COLO829 (cell line): ENCODE measurements around the gene HAPLN3.

Experiments used
- DNase-seq: peaks from one replicate; pipeline ENCODE4 v3.0.0; 2012; ENCODE audit warnings: low spot score

HAPLN3 gene

GRCh38 chr15:88894348-88894818 is 961 bp downstream of the HAPLN3 start:
- no peak for DNase-seq

DNA sequence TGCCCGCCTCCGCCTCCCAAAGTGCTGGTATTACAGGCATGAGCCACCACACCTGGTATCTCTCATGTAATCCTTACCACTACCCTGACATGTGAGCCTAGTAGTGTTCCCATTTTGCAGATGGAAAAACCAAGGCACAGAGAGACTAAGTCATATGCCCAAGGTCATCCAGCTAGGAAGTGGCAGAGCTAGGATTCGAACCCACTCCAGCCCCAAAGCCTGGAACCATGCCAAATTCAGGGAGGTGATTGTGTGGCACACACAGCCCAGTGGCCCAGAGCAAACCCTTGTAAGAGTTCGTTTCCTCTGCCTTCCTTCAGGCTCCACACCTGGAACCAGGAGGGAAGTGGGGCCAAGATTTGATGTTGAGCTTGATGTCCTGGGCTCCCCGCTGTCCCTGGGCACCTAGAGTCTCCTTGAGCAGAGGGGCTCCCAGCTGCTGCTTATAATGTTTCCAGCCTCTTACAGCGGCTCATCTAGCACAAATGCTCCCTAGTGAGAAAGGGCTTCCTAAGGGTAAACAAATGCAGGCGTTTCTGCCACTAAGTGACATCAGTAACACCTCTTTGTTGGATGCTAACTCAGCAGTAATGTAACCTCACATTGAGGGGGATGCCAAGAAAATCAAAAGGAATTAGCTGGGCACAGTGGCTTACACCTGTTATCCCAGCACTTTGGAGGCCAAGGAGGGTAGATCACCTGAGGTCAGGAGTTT is 3.6 kb downstream of the HAPLN3 start:
- no peak for DNase-seq

DNA sequence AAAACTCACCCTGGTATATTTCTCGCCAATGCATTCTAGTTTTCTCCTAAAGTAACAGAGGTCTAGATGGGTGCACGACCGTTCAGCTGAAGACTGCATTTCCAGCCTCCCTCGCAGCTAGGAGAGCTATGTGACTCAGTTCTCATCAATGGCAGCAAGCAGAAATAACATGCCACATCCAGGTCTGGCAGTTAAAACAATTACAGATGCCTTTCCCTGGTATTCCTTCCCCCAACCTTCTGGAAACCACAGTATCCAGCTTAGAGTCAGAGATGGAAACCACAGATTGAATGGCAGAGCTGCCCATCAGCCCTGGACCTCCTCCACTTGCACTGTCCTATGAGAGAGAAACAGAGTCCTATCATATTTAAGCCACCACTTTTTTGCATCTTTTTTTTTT is 4.8 kb downstream of the HAPLN3 start:
- no peak for DNase-seq

DNA sequence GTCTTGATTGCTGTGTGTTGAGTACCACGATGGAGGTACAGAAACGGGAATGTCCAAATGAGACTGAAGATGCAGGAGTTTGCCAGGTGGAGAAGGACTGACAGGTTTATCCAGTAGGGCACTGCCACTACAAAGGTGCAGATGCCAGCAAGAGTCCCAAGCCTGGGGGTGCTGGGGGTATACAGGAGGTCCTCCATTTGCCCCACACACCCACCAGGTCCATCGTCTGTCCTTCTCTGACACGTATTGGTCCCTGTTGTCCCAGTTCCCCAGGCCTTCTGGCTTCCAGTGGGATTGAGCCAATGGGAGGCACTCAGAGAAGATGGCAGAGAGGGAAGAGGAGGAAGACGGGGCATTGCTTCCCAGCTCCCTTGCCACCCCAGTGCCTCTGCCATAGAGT is 6.6 kb downstream of the HAPLN3 start:
- DNase-seq, result no peak

DNA sequence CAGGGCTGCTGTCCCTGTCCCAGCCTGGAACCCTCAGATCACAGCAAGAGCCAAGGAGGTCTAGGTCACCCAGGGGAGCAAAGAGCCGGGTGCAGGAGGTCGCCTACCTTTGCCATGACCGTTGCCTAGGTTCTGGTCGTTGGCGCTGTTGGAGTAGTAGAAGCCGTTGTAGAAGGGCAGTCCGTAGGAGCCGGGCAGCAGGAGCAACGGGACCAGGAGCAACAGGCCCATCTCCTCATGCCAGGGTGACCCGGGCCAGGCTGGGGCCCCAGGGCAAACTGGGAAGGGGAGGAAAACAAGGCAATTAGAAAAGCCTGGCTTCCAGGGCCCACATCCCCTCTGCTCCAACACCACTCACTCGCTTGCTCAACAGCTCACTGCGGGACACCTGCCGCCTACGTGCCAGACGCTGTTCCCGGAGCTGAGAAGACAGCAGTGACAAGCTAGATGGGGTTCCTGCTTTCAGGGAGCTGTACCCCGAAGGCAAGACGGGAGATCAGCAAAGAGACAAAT is 8.2 kb downstream of the HAPLN3 start:
- DNase-seq, result no peak

- DNase-seq, result no peak
Measured at GRCh38 chr15:88882785-88883184, 12.6 kb downstream of the HAPLN3 start.

DNA sequence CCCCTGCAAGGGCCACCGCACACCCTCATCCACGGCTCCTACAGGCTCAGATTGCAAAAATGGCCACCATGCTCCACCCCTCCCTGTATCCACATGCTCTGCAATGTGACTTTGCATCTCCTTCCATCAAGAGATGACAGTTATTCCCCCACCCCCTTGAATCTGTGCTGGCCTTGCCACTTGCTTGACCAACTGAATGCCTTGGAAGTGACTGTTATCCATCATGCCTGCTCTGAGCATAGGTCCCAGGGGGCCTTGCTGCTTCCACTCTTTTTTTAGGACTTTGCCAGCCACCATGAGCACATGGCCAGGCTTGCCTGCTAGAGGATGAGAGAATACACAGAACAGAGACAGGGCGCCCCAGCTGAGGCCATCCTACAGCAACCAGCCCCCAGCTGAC is 13.6 kb downstream of the HAPLN3 start:
- DNase-seq, result no peak

GRCh38 chr15:88880944-88881740 is 14.2 kb downstream of the HAPLN3 start:
- no peak for DNase-seq

DNA sequence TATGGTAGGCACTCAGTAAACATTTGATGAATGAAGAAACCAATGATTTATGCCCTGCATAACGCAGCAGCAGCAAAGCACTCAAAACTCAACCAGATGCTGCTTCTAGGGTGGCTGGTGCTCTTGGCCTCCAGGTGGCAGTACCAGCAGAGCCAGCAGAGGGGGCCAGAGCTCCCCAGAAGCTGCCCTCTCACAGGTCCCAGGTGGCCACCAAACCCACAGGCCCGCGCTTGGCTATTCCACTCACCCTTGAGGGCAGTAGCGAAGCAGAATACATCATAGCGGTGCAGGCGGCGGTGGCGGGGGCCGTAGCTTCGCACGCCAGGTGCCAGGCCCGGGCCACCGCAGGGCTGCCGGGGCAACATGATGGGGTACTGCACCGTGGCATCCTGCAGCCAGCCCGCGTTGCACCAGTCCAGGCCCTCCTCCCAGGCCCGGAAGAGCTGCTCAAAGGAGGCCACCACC is 16.6 kb downstream of the HAPLN3 start:
- peak; percentile 65 for DNase-seq

DNA sequence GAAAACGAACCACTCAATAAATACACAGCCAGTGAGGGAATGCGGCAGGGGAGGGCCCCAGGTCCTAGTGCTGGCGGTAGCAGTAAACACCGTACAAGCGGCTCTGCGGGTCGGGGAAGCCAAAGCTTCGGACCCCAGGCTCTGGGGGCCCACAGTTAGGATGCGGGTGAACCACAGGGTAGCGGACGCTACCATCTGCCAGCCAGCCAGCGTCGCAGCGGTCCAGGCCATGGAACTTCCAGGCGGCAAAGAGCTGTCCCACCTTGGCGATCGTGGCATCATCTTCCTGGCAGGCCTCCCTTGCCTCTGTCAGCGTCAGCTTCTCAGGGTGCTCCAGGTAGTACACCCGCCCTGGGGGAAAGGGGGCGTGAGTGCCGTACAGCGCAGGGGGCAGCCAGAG is 17.4 kb downstream of the HAPLN3 start:
- DNase-seq, result no peak

- DNase-seq, result no peak
Measured at GRCh38 chr15:88877415-88877814, 17.9 kb downstream of the HAPLN3 start.

DNA sequence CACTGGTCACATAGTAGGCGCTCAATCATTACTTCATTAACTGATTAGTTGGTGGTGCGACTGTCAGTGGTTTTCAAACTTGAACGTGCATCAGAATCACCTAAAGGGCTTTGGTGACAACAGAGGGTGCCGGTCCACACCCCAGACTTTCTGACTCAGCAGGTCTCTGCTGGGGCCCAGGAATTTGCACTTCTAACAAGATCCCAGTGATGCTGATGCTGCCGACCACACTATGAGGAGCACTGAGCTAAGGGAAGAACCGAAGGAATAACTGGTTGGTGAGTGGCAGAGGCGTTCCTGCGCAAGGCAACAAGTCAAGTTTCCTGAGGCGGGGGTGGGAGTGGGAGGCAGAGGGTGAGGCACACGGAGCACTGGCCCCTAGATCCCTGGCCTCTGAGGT is 18.8 kb downstream of the HAPLN3 start:
- no peak for DNase-seq

DNA sequence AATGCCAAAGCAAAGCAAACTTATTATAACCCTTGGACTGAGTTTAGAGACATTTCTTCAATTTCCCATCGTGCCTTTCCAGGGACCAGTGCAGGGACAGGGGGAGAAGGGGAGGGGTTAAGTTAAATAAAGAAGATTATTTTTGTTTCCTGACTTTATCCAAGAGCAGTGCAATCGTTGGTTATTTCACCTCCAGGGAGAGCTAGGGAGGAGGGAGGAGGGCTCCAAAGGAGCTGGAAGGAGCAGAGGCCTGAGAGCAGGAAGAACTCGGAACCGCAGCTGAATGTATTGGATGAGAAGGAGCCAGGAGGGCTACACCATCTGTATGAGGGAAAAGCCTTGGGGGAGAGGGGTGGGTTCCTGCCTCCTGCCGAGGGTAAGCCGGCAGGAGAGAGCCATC is 20.7 kb downstream of the HAPLN3 start:
- DNase-seq, result no peak

- DNase-seq, result no peak
Measured at GRCh38 chr15:88874275-88874674, 21.1 kb downstream of the HAPLN3 start.

DNA sequence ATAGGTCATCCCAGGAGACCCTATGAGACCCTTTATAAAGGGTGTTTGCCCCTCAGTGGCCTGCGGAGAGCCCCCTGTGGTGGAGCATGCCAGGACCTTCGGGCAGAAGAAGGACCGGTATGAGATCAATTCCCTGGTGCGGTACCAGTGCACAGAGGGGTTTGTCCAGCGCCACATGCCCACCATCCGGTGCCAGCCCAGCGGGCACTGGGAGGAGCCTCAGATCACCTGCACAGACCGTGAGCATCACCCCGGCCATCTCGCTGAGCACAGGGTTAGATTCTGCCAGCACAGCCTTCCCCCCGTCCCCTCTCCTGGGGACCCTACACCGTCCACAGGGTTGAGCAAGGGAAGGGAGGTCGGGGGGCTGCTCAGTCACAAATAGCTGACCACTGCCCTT is 21.6 kb downstream of the HAPLN3 start:
- DNase-seq, result no peak

DNA sequence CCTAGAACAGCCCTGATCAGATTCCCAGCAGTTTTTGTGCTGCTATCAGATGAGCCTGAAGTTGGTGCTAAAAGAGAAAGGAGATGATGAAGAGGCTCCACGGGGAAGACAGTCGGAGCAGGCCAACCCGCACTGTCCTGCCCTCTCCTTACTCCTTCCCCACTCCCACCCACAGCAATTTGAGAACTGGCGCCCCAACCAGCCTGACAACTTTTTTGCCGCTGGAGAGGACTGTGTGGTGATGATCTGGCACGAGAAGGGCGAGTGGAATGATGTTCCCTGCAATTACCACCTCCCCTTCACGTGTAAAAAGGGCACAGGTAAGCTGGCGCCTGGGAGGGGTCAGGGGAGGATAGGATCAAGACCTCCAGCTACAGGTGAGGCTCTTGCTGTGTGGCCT is 22.6 kb downstream of the HAPLN3 start:
- DNase-seq, result no peak

- DNase-seq, result no peak
Measured at GRCh38 chr15:88872106-88872505, 23.2 kb downstream of the HAPLN3 start.

DNA sequence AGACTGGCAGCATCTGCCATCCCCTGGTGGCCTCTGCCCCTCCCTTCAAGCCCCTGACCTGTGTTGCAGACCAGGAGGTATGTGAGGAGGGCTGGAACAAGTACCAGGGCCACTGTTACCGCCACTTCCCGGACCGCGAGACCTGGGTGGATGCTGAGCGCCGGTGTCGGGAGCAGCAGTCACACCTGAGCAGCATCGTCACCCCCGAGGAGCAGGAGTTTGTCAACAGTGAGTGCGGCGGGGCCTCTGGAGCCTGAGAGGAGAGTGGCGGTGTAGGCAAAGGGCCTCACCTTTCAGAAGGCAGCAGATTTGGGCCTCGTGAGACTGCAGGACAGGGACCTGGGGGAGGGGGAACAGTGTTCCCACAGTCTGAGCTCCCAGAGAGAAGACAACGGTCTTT is 24.0 kb downstream of the HAPLN3 start:
- DNase-seq, result no peak

- no peak for DNase-seq
Measured at GRCh38 chr15:88866295-88866881, 29.0 kb downstream of the HAPLN3 start.

- no peak for DNase-seq
Measured at GRCh38 chr15:88865498-88866099, 29.7 kb downstream of the HAPLN3 start.

DNA sequence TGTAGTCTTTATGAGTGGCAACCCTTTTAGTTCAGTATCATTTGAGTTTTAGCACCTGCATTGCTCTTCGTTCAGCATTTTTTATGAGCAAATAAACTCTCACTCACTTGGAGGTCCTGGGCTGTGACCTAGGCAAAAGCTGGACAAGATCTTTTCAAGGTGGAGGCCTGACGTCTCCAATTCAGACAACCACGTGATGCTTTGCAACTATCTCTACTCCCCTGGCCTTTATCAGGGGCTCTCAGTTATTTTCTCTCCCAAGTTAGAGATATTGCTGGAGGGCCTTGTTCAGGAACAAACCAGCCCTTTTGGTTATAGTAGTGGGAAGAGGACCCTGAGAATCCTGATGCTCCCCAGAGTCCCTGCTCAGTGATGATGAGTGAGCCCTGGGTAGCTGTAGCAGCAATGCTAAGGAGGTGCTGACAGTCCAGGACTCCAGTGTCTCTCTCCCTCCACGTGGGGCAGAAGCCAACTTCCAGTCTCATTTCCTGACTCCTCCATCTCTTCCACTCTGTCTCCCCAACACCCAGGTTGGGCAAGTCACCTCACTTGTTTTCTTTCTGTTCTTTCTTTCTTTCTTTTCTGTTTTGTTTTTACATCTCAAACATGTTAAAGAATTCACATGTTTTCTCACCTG is 30.4 kb downstream of the HAPLN3 start:
- no peak for DNase-seq

DNA sequence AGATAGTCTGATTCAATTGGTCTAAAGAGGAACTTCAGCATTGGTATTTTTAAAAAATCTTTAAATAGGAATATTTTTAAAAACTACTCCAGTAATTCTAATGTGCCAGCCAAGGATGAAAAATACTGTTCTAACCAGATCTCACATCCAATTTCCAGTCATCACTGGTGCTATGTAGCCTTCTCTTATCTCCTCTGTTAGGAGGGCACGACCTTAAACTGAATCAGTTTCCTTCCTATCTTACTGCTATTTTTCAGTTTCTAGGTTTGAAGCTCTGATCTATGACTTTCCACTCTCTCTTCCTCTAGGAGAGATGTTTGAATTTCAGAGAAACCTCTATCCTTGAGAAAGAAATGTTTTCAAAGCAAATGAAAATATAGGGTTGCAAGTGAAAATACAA is 31.9 kb downstream of the HAPLN3 start:
- DNase-seq, result no peak
